ENCODE measurements around the gene ENO3.

ENO3 gene

GRCh38 chr17:4951486-4951885 lies 567 bp downstream of the ENO3 start:
- no peak for DNase-seq

GRCh38 chr17:4953451-4953961 lies 2.6 kb downstream of the ENO3 start:
- peak; percentile 59 for DNase-seq

DNA sequence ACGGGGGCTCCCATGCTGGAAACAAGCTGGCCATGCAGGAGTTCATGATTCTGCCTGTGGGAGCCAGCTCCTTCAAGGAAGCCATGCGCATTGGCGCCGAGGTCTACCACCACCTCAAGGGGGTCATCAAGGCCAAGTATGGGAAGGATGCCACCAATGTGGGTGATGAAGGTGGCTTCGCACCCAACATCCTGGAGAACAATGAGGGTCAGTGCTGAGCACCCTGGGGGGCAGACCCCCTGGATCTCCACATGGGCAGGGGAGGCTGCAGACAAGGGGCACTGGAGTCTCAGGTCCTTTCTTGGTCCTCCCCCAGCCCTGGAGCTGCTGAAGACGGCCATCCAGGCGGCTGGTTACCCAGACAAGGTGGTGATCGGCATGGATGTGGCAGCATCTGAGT lies 4.2 kb downstream of the ENO3 start:
- DNase-seq: no peak

DNA sequence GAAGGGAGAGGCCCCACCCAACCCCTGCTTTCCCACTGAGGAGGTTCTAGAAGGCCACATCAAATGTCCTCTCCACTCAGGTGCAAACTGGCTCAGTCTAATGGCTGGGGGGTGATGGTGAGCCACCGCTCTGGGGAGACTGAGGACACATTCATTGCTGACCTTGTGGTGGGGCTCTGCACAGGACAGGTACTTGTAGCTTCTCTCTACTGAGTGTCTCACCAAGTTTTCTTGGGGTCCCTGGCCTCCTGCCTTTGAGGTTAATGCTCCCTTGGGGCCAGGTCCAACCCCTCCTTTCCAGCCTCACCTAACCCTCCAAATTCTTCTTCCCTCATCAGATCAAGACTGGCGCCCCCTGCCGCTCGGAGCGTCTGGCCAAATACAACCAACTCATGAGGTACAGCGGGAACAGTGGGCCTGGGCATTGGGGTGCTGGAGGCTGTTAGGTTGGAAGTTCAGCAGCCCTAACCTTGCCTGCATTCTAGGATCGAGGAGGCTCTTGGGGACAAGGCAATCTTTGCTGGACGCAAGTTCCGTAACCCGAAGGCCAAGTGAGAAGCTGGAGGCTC lies 5.7 kb downstream of the ENO3 start:
- DNase-seq: peak; percentile 18

- DNase-seq: no peak
Measured at GRCh38 chr17:4958102-4958501, 7.2 kb downstream of the ENO3 start.

DNA sequence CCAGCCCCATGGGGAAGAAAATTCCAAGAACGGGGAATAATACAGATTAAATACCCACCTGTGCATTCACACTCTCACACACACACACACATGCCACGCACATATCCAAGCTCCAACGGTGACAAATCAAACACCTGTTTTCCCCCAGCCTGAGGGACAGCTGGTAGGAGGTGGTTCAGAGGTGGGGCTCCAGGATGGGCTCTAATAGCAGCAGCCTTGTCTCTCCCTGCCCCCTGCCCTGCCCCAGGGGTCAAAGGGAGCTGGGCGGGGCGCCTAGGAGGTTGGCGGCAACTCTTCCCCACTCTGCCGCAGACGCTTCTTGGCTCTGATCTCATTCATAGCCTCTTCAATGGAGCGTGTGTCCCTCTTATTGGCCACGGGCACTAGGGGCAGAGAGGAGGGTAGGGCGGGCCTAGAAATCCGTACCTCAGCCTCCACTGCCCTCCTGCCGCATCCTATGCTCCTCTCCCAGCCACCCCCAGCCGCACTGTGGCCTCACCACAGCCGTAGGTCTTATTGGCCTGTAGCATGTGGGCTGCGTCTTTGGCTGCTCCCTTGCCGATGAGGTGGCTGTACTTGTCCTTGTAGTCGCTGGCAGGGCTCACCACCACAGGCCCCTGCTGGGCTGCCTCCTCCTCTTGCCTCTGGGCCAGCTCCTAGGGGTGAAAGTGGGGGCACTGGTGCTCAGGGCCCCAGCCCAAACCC lies 8.5 kb downstream of the ENO3 start:
- DNase-seq: no peak

GRCh38 chr17:4960279-4960922 lies 9.5 kb downstream of the ENO3 start:
- DNase-seq: no peak

DNA sequence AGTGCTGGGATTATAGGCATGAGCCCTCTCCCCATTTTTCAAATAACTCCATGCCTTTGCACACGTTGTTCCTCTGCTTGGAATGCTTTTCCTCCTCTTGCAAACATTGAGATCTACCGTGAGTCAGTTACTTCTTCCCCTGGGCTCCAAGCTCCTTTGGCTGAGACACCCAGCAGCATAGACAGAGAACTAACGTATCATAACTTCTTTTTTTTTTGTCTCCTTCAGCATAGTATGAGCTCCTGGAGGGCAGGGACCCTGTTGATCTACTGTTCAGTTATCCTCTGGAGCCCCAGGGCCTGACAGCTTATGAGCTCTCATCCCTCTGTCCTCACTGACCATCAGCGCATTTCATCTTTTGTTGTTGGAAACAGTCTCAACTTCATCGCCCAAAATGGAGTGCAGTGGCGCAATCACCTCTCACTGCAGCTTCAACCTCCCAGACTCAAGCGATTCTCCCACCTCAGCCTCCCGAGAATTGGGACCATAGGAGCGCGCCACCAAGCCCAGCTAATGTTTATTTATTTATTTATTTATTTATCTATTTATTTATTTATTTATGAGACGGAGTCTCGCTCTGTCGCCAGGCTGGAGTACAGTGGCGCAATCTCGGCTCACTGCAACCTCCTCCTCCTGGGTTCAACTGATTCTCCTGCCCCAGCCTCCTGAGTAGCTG lies 14.5 kb downstream of the ENO3 start:
- no peak for DNase-seq

GRCh38 chr17:4966844-4967538 lies 16.1 kb downstream of the ENO3 start:
- DNase-seq: peak; percentile 100

DNA sequence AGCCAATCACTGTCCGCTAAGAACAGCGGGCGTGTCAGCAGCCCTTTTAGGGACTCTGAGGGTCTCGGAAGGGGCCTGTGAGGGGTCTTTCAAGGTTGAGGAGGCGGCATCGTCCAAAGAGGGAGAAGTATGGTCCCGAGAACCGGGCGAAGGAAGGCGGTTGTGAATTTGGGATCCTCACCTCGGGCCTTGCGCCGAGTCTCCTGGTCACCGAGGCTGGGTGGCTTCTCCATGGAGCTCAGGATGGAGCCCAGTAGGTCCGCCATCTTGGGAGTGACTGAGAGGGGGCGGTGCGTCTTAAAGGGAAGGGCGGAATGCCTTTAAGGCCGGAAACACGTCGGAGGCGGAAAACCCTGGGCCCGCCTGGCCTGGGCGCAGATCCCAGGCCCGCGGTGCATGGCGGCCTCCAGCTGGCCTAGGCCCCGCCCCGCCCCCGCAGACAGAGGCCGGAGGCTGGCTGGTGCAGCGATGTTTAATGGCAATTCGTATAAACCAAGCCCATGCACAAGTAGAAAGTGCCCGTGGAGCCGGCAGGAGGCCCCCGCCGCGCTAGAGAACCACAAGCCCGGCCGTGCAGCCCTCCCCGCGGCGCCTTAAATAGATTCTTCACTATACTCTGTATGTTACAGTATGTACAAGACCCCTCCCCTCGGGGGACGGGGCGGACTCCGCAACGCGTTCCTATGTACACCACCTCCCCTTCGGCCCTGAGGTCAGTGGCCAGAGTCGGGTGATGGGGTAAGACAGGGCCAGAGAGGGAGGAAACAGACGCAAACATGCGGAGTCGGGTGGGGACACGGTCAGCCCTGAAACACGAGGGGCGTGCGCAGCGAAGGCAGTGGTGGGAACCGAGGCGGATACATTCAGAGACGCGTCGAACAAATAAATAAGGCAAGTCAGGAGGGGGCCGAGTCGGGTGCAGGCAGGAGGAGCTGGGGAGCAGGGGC lies 16.9 kb downstream of the ENO3 start, which contains the start of gene SPAG7:
TSS of gene SPAG7 (minus strand) at position 279 of the 947 bp plus-strand sequence. CDS start at position 266, 13 bp downstream.
- peak; percentile 95 for DNase-seq

GRCh38 chr17:4968486-4969046 lies 17.6 kb downstream of the ENO3 start:
- peak; percentile 22 for DNase-seq

DNA sequence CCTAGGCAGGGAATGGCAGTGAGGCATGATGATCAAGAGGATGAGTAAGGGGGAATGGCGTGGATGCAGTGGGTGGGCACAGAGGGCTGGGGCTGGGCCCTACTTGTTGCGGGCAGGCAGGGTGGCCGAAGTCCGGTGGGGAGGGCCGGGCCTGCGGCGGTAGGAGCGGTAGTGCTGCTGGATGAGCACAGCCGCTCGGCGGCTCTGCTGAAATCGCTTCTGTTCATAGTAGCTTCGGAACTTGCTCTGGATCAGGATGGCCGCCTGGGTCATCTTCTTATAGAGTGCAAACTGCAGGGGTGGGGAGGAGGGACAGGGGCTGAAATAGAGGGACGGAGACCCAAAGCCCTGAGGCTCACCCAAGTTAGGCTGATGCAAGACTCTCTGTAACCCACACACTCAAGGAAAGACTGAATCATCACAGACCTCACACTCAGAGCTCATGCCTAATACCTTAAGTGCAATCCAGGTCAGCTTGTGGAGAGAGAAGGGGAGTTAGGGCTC lies 18.2 kb downstream of the ENO3 start:
- peak; percentile 96 for DNase-seq

DNA sequence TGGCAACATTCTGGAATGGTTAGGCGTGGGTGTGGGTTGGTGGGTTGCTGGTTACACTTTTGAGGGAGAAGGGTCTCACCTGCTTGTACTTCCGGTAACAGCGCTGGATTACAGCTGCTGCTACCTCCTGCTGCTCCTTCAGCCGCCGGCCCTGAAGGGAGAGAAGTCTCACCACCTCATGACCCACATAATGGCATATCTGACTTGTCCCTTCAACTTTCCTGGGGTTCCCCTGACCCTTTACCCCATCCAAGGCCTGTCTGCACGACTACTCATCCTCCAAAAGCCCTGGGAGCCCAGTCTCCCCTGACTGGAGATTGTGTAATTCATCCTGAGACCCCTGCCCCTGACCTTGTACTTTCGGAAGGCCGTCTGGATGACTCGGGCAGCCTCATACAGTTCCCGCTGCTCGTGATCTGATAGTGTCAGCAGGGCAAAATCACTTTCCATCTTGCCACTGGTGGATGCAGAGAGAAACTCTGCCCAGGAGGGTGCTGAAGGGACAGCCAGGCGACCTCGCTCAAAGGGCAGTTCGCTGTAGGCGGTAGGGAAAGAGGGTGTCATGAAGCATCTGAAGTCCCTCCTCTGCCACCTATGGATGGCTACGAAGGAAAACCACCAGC lies 18.7 kb downstream of the ENO3 start:
- DNase-seq: peak; percentile 34

- no peak for DNase-seq
Measured at GRCh38 chr17:4970273-4970672, 19.4 kb downstream of the ENO3 start.

- DNase-seq: no peak
Measured at GRCh38 chr17:4971826-4972225, 20.9 kb downstream of the ENO3 start.

DNA sequence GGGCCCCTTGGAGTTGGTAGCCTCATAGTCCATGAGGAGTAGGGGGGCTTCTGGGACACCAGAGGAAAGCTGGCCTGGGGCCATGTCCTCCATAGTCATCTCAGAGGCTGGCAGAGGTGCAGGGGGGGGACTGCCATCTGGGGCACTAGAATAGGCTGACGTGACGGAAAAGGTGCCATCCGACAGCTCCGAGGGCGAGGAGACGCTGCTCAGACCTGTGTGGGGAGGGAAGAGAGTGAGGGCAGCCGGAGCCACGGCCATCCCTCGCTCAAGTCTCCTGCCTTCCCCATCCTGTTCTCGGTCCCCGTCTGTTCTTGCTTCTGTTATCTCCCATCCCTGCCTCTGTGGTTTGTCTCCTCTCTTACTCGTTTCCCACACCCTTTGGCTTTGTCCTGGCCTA lies 21.4 kb downstream of the ENO3 start:
- no peak for DNase-seq

- DNase-seq: no peak
Measured at GRCh38 chr17:4972752-4973151, 21.8 kb downstream of the ENO3 start.

DNA sequence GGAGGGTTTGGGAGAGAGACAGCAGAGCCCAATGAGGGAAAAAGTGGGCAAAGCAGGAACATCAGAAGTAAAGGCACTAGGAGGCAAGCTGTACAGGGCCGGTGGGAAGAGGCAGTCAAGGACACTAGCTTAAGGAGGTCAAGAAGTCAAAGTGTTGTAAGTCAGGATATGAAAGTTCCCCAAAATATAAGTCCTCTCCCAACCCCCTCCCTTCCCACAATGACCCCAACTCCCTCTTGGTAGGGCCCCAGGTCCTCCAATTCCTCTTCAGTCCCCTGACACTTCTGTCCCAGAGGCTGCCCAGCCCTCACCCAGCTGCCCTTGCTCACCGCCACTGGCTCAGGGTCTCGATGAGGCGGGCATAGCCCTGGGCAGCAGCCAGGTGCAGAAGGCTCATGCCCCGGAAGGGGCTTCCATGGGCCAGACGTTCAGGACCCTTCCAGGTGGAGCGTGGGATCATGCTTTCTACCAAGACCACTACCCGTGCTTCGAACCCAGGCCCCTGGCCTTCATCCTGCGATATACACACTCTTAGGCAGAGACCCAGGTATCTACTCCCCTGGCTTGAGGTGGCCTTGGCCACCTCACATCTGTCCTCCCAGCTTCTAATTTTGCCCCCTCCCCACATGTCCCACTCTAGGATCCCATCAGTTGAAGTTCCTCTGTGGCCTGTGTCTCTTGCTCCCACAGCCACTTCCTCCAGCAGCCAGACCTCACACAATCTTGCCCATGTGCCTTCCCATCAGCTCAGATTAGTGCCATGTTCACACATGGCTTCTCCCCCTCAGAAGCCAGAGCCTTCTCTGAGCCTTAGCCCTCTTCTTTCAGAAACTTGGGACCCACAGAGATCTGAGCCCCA lies 22.6 kb downstream of the ENO3 start:
- no peak for DNase-seq

GRCh38 chr17:4974115-4974670 lies 23.3 kb downstream of the ENO3 start:
- no peak for DNase-seq

All from HCEC 1CT (cell line).